GM13976 (cell line): ENCODE results near the gene SPI1.

Source experiments
- DNase-seq: peaks from one replicate; pipeline ENCODE4 v3.0.0; 2012; ENCODE audit warnings: low spot score
- CTCF ChIP-seq: IDR thresholded peaks from 2 replicates; pipeline ENCODE4 v1.5.1; 2012; ENCODE audit warnings: borderline replicate concordance, mild to moderate bottlenecking; ENCODE audit not compliant: insufficient read depth; ENCODE audit errors: extremely low read depth, missing control alignments, control extremely low read depth
- in situ Hi-C: fragments of 300-500 bp; cut with MboI; formaldehyde crosslinking; loops from one replicate; pipeline ENCODE4 v1.12.0; 2022; ENCODE audit warnings: low sequenced_read_pairs, mixed read lengths, inconsistent platforms; ENCODE audit not compliant: unreplicated experiment

SPI1 gene

GRCh38 chr11:47345890-47346563, 32.3 kb downstream of the SPI1 start:
- in situ Hi-C loops, result no loop called here
- TF ChIP-seq CTCF, result no peak
- DNase-seq, result no peak

- TF ChIP-seq CTCF, result no peak
- in situ Hi-C loops, result no loop called here
These were observed 35.5 kb downstream of the SPI1 start for GRCh38 chr11:47342854-47343253.

GRCh38 chr11:47342036-47342803, 36.1 kb downstream of the SPI1 start:
- TF ChIP-seq CTCF, result no peak
- in situ Hi-C loops, result no loop called here
- DNase-seq, result no peak

More at GRCh38 chr11:47342854-47343253, 35.5 kb downstream of the SPI1 start:
- no peak for DNase-seq

GRCh38 chr11:47340980-47341775, 37.2 kb downstream of the SPI1 start:
- in situ Hi-C loops, result no loop called here
- TF ChIP-seq CTCF, result no peak
- DNase-seq, result no peak

GRCh38 chr11:47340010-47340409, 38.3 kb downstream of the SPI1 start:
- TF ChIP-seq CTCF, result no peak
- no peak for DNase-seq
- in situ Hi-C loops, result no loop called here
